ENCODE results near the gene ASCC1. TPM values are rescaled to one million over a fixed set of nuclear protein-coding genes. Genes with fewer than 3 reads are reported as not detected.
"Not testable (repeated sequence)": the region's sequence is repeated elsewhere in the genome, so short reads cannot be mapped to it uniquely, and the experiment has no call there.

The ASCC1 gene
- total RNA-seq, 1 experiment from 2014 or later: 15.7 TPM

GRCh38 chr10:72218726-72219125 lies 2.6 kb upstream of the ASCC1 start:
- ATAC-seq: no peak
- Histone ChIP-seq H3K36me3 (ENCODE audit: low read depth, low read length) (peaks cover under 1% of the 10 kb centered on the region; the same call in 1 of the 2 replicates), H3K4me2 (ENCODE audit: low read length) (no peak overlapping the region), H2AFZ (ENCODE audit: low read length) (no peak overlapping the region), H3K9ac (ENCODE audit: low read length) (no peak overlapping the region), H3K27me3 (ENCODE audit: low read length) (no peaks in the 10 kb centered on the region), H3K4me3 (ENCODE audit: low read length) (no peak overlapping the region), H3K79me2 (ENCODE audit: low read length) (peaks cover 55% of the 10 kb centered on the region), H3F3A (ENCODE audit: low read length, unreplicated experiment) (no peaks in the 10 kb centered on the region), H3K27ac (ENCODE audit: low read length) (no peak overlapping the region), H4K20me1 (ENCODE audit: low read length) (no peaks in the 10 kb centered on the region), H3K9me2 (replicated peaks; ENCODE audit: low read length) (no peaks in the 10 kb centered on the region), H3K4me1 (ENCODE audit: insufficient read depth, low read length) (peaks cover 15% of the 10 kb centered on the region; the same call in 1 of the 2 replicates), H3K9me3 (ENCODE audit: low read length) (no peaks in the 10 kb centered on the region)
- intact Hi-C loops (cut with micrococcal nuclease): no loop called here
- ChIA-PET CTCF (no interaction called here), POLR2A (ENCODE audit: unreplicated experiment) (no interaction called here)
- DNase-seq: no peak
- no TSS peak for BruUV-seq (replicated peaks)
- no peak for TF ChIP-seq EZH2 (IDR thresholded peaks at IDR 0.05; ENCODE audit: low read length, unreplicated experiment)
- no peak for TF ChIP-seq EZH2phosphoT487 (IDR thresholded peaks at IDR 0.05; ENCODE audit: borderline replicate concordance, low read length)
- TF ChIP-seq CTCF (conservative IDR thresholded peaks at IDR 0.05; ENCODE audit: low read depth, low read length): no peak

- Histone ChIP-seq H3K79me2 (ENCODE audit: low read length) (peaks cover 51% of the 10 kb centered on the region), H3K9me2 (replicated peaks; ENCODE audit: low read length) (no peaks in the 10 kb centered on the region), H3K27ac (ENCODE audit: low read length) (no peak overlapping the region), H3K4me2 (ENCODE audit: low read length) (peak overlapping the region; percentile 26; the same call in 1 of the 2 replicates), H2AFZ (ENCODE audit: low read length) (no peak overlapping the region), H3K27me3 (ENCODE audit: low read length) (no peaks in the 10 kb centered on the region), H4K20me1 (ENCODE audit: low read length) (no peaks in the 10 kb centered on the region), H3K36me3 (ENCODE audit: low read depth, low read length) (no peaks in the 10 kb centered on the region), H3K4me1 (ENCODE audit: insufficient read depth, low read length) (peaks cover 15% of the 10 kb centered on the region; the same call in 1 of the 2 replicates), H3K9me3 (ENCODE audit: low read length) (no peaks in the 10 kb centered on the region), H3F3A (ENCODE audit: low read length, unreplicated experiment) (no peaks in the 10 kb centered on the region), H3K9ac (ENCODE audit: low read length) (no peak overlapping the region), H3K4me3 (ENCODE audit: low read length) (no peak overlapping the region)
- intact Hi-C loops (cut with micrococcal nuclease): no loop called here
- TF ChIP-seq EZH2phosphoT487 (IDR thresholded peaks at IDR 0.05; ENCODE audit: borderline replicate concordance, low read length) (no peak), EZH2 (IDR thresholded peaks at IDR 0.05; ENCODE audit: low read length, unreplicated experiment) (no peak), CTCF (conservative IDR thresholded peaks at IDR 0.05; ENCODE audit: low read depth, low read length) (no peak)
- no peak for ATAC-seq
- ChIA-PET POLR2A (ENCODE audit: unreplicated experiment) (no interaction called here), CTCF (no interaction called here)
- TSS peak; percentile 2 for BruUV-seq (replicated peaks)
- no peak for DNase-seq
Observed at GRCh38 chr10:72218325-72218724, 2.2 kb upstream of the ASCC1 start.

GRCh38 chr10:72211832-72212231 lies 4.2 kb downstream of the ASCC1 start:
- H3K36me3 ChIP-seq (ENCODE audit: low read depth, low read length); H4K20me1 ChIP-seq (ENCODE audit: low read length); BruUV-seq (replicated peaks); H3K9me2 ChIP-seq (replicated peaks; ENCODE audit: low read length); H3K27me3 ChIP-seq (ENCODE audit: low read length); CTCF ChIA-PET; H3K9ac ChIP-seq (ENCODE audit: low read length); intact Hi-C loops (cut with micrococcal nuclease); H3K27ac ChIP-seq (ENCODE audit: low read length); DNase-seq; H3K4me2 ChIP-seq (ENCODE audit: low read length); H3K9me3 ChIP-seq (ENCODE audit: low read length); H3F3A ChIP-seq (ENCODE audit: low read length, unreplicated experiment); H2AFZ ChIP-seq (ENCODE audit: low read length); ATAC-seq; POLR2A ChIA-PET (ENCODE audit: unreplicated experiment); H3K4me3 ChIP-seq (ENCODE audit: low read length): not testable (repeated sequence)
- H3K4me1 ChIP-seq (ENCODE audit: insufficient read depth, low read length): peaks cover 11% of the 10 kb centered on the region; the same call in 1 of the 2 replicates
- H3K79me2 ChIP-seq (ENCODE audit: low read length): peaks cover 21% of the 10 kb centered on the region

GRCh38 chr10:72211381-72211780 lies 4.7 kb downstream of the ASCC1 start:
- H3K9me2 ChIP-seq (replicated peaks; ENCODE audit: low read length); H3K9ac ChIP-seq (ENCODE audit: low read length); H3K4me2 ChIP-seq (ENCODE audit: low read length); CTCF ChIA-PET; BruUV-seq (replicated peaks); H3K9me3 ChIP-seq (ENCODE audit: low read length); POLR2A ChIA-PET (ENCODE audit: unreplicated experiment); H3K36me3 ChIP-seq (ENCODE audit: low read depth, low read length); H4K20me1 ChIP-seq (ENCODE audit: low read length); intact Hi-C loops (cut with micrococcal nuclease); H3K27me3 ChIP-seq (ENCODE audit: low read length); H2AFZ ChIP-seq (ENCODE audit: low read length); H3K27ac ChIP-seq (ENCODE audit: low read length); H3K4me3 ChIP-seq (ENCODE audit: low read length); H3F3A ChIP-seq (ENCODE audit: low read length, unreplicated experiment): not testable (repeated sequence)
- ATAC-seq: peak; percentile 14; the same call in 1 of the 2 replicates
- H3K4me1 ChIP-seq (ENCODE audit: insufficient read depth, low read length): peaks cover 11% of the 10 kb centered on the region; the same call in 1 of the 2 replicates
- peak; percentile 24 for DNase-seq
- peaks cover 16% of the 10 kb centered on the region for H3K79me2 ChIP-seq (ENCODE audit: low read length)

GRCh38 chr10:72208526-72208925 lies 7.5 kb downstream of the ASCC1 start:
- H3K36me3 ChIP-seq (ENCODE audit: low read depth, low read length); intact Hi-C loops (cut with micrococcal nuclease); CTCF ChIA-PET: not testable (repeated sequence)

More at GRCh38 chr10:72208526-72208925, 7.5 kb downstream of the ASCC1 start:
- POLR2A ChIA-PET (ENCODE audit: unreplicated experiment); H3F3A ChIP-seq (ENCODE audit: low read length, unreplicated experiment); H3K27me3 ChIP-seq (ENCODE audit: low read length); H2AFZ ChIP-seq (ENCODE audit: low read length); H3K4me1 ChIP-seq (ENCODE audit: insufficient read depth, low read length); BruUV-seq (replicated peaks); H3K27ac ChIP-seq (ENCODE audit: low read length); H3K9me3 ChIP-seq (ENCODE audit: low read length); H4K20me1 ChIP-seq (ENCODE audit: low read length); ATAC-seq; DNase-seq; H3K9ac ChIP-seq (ENCODE audit: low read length); H3K4me3 ChIP-seq (ENCODE audit: low read length); H3K79me2 ChIP-seq (ENCODE audit: low read length); H3K9me2 ChIP-seq (replicated peaks; ENCODE audit: low read length); H3K4me2 ChIP-seq (ENCODE audit: low read length): not testable (repeated sequence)

All from PC-3 (cell line).